Embryonic facial prominence (tissue), 1 donor: ENCODE results near the gene MYOD1.

Experiments used
- DNase-seq: peaks from one replicate; pipeline ENCODE4 v3.0.0-alpha.2; 2016; ENCODE audit errors: extremely low spot score

Gene MYOD1

DNA sequence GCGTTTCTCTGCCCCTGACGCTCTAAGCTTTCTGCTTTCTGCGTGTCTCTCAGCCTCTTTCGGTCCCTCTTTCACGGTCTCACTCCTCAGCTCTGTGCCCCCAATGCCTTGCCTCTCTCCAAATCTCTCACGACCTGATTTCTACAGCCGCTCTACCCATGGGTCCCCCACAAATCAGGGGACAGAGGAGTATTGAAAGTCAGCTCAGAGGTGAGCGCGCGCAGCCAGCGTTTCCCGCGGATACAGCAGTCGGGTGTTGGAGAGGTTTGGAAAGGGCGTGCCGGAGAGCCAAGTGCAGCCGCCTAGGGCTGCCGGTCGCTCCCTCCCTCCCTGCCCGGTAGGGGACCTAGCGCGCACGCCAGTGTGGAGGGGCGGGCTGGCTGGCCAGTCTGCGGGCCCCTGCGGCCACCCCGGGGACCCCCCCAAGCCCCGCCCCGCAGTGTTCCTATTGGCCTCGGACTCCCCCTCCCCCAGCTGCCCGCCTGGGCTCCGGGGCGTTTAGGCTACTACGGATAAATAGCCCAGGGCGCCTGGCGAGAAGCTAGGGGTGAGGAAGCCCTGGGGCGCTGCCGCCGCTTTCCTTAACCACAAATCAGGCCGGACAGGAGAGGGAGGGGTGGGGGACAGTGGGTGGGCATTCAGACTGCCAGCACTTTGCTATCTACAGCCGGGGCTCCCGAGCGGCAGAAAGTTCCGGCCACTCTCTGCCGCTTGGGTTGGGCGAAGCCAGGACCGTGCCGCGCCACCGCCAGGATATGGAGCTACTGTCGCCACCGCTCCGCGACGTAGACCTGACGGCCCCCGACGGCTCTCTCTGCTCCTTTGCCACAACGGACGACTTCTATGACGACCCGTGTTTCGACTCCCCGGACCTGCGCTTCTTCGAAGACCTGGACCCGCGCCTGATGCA lies at the start of gene MYOD1:
Gene MYOD1 (plus strand): TSS at position 544 of the 910 bp plus-strand sequence. CDS start 212 bp downstream, at position 756.
- DNase-seq: no peak

DNA sequence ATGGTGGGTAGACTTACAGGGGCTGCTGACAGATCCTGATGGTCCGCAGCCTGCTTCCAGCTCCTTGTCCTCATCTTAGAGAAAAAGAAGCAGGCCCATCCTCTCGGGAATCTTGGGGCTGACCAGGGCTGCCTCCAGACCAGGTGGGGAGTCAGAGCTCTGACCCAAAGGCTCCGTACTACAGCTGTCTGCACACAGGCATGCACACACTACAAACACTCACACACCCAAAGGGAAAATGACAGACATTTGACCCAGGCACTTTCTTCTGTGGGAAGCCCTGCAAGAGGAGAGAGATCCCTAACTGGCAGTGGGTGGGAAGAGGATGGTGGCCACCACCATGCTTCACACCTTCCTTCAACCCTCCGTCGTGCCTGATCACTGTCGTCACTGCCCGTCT lies 46.9 kb upstream of the MYOD1 start:
- no peak for DNase-seq

DNA sequence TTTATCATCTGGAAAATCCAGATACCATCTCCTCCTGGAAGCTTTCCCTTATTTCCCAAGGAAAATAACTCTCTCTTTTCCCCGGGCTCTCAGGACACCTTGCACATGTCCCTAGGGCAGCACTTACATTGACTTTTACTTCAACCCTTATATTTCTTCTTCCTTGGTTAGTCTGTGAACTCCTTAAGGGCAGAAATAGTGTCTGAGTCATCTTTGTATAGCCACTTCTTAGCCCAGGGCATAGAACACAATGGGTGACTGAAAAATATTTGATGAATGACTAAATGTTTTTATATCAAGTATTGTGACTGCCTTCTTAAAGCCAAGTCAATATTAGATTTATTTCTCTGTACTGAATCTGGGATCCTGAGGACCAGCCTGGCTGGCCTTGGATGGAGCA lies 45.4 kb upstream of the MYOD1 start:
- DNase-seq: no peak

DNA sequence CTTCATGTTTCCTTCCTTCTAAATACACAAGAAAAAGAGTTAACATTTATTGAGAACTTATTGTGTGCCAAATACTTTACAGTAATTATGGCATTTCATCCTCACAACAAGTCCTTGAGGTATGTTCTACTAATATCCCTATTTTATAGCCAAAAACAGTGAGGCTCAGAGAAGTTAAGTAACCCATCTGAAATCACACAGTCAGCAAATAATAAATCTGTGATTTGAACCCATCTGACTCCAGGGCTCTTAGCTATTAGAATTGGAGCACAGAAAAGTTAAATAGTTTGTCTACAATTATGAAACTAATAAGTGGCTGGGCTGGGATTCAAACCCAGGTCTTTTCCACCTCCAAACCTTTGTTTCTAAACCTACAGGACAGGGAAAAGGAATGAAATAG lies 36.5 kb upstream of the MYOD1 start:
- DNase-seq: no peak

DNA sequence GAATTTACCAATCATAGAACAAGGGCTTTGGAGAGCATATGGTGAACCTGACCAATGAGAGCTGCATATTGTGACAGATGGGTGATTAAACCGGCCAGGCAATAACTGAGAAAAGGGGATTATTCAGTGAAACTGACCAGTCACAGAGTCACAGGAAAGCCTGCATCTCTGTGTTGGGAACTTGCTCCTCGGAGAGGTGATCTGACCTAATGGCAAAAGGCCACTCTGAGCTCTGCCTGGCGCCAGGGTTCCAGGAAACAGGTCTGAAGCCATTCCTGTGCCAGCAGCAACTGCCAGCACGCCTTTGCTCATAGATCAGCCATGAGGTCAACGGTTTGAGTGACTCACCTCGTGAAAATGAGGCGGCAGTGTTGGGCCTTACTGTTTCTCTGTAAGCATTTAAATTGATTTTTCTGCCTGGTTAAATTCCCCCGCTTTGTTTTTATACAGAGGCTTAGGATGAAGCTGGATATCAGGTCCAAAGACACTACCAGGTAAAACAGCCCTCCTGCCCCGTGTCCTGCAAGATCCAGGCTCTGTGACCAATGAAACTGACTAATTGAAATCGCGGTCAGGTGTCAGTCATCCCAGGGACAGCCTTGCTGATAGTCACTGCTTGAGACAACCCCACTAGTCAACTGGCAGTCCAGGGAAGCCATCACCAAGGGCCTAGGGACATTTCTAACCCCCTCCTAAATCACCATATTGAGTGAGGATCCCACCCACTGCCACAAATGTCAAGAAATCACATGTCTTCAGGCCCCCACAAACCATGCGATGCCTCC lies 35.8 kb upstream of the MYOD1 start:
- DNase-seq: no peak

DNA sequence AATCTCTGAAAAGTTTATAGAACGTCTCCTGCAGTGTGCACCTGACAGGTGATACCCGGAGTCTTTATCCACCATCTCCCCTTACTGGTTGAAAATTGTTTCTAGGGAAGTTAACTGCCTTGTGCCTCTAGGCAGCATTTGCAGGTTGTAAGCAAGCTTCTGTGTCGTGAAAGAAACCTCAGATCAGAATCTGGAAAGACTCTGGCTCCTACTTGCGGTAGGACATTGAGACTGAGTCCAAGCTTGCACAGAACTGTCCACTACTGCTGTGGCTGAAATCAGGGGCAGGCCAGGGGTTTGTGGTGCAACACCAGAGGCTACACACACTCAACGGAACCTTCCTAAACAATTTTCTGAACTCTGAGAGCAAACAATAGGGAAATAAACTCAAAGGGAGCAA lies 34.8 kb upstream of the MYOD1 start:
- DNase-seq: no peak

DNA sequence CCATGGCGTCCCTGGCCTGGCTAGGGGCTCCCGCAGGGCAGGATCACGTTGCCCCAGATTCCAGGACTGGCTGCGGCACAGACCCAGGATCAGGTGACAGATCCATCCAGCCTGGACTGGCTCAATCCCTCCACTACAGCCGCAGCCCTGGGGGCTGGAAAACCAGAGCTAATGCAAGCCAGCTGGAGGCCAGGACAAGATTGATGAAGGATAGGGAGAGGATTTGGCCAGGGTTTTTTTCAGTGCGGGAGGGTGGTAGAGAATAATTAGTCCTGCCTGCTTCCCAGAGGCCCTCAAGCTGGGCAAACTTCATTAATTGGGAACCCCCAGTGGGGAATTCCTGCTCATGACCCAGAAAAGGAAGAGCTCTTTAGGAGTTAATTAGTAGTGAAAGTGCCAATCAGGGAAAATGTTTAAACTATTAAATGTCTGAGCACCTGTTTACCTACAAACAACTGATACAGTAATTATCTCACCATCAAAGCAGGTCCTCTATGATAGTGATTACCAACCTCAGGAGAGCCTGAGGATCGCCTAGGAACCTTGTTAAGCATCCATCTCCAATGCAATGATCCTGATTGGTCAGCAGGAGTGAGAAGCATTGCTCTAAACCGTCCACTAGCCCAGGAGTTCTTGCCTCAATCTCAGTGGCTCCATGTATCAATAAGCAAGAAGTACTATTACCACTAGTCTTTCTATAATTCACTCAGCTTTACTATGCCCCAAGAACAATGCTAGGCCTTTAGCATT lies 33.0 kb upstream of the MYOD1 start:
- no peak for DNase-seq

DNA sequence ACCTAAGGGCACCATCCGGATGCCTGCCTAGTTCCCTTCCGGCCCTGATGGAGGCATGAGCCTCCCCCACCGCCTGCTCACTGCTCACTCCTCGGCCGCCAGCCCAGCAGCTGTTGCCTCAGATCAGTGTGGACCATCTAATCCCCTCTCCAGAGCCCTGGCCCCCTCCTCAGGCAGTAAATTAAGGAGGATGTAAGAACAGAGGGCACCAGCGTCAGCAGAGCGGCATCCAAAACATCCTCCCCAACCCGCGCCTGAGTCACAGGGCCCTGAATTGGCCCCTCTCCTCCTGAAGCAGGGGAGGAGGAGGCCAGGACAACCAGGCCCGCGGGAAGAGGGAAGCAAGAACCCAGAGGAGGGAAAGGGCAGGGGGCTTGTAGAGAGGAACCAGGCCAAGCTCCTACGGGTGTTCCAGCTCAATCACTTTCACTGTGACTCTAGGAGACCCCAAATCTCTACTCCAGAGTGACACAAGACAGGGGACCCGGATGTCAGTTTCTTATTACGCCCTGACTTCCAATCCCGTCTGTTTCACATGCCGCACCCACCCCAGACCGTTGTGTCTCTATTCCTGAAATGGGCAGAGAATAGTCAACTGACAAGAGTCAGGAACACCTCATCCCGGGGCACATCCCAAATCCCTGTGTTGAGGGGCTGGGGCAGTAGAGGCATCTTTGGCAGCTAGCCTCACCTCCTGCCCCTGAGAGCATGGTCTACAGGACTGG lies 31.3 kb upstream of the MYOD1 start:
- no peak for DNase-seq

DNA sequence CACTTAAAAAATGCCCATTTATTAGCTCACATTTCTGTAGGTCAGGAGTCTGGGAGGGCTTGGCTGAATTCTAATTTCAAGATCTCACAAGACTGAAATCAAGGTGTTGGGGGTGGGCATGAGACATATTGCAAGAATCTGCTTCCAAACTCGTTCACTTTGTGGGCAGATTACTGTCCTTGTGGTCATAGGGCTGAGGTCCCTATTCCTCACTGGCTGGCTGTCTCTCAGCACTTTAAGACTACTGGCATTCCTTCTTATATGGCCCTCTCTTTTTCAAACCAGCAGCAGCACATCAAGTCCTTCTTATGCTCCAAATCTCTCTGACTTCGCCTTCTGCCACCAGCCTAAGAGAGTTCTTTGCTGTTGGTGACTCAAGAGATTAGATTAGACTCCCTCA lies 27.8 kb upstream of the MYOD1 start:
- no peak for DNase-seq

DNA sequence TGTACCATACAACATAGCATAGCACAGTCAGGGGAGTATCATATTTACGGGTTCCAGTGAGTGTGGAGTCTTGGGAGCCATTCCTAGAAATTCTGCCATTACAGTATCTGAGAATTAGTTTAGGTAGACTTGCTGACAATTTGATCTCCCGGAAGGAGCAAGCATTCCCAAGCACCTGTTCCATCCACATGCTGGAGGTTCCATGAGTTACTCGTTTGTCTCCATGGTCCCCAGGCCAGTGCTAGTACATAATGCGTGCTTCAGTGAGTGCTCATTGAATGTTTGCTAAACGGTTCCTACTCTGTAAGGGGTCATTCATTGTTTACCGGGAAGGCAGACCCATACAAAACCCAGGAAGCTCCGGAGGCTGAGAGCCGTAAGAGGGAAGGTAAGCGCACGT lies 27.4 kb upstream of the MYOD1 start:
- no peak for DNase-seq

DNA sequence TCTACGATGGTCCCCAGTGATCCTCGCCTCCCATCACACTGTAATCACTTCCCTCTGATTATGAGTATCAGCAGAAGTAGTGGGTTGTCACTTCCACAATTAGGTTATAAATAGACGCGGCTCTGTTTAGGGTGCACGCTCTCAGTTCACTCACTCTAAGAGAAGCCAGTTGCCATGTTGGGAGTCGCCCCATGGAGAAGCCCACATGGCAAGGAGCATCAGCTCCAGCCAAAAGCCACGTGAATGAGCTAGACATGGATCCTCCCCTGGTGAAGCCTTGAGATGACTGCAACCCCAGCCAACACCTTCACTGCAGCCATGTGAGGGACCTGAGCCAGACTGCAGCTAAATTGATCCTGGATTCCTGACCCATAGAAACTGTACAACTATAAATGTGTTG lies 26.4 kb upstream of the MYOD1 start:
- no peak for DNase-seq

DNA sequence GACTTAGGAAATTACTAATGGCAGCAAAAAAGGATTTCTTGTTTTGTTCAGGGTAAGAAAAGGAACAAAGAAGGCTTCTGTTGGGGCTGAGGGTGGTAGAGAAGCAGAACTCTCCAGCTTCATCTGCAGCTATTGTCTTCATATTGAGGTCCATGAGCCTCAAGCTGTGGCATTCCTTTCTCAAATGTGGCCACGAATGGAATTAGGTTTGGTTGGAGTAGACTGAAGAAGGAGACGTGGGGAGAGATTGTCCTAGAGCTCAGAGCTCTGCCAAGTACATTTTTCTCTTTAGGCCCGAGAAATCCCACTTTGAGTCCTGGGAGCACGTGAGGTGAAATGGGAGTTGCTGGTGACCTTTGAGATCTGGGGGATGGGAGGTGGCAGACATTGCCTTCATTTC lies 25.8 kb upstream of the MYOD1 start:
- no peak for DNase-seq

DNA sequence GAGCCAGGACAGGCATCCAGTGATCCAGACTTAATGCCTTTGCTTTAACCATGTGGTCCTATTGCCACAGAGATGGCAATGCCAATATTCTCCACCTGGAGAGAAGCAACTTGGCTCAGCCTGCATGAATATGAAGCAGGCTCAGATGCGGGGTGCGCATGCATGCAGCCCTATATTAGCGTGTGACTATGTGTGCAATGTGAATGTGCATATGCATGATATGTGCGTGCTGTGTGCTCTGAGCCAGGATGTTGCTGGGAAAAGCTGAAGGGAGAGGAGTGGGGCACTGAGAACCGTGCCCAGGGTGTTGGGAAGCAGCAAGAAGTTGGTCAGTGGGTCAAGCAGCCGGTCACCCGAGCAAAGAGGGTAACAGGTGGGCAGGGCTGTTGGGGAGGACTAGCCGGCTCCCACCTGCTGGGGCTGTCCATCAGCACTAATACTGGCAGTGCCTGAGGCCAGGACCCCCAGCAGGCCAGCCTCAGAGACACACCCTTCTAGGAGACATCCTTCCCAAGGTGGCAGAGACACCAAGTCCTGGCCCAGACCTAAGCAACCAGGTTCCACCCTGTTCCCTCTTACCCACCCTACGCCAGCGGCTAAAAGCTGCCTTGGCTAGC lies 24.8 kb upstream of the MYOD1 start:
- no peak for DNase-seq

DNA sequence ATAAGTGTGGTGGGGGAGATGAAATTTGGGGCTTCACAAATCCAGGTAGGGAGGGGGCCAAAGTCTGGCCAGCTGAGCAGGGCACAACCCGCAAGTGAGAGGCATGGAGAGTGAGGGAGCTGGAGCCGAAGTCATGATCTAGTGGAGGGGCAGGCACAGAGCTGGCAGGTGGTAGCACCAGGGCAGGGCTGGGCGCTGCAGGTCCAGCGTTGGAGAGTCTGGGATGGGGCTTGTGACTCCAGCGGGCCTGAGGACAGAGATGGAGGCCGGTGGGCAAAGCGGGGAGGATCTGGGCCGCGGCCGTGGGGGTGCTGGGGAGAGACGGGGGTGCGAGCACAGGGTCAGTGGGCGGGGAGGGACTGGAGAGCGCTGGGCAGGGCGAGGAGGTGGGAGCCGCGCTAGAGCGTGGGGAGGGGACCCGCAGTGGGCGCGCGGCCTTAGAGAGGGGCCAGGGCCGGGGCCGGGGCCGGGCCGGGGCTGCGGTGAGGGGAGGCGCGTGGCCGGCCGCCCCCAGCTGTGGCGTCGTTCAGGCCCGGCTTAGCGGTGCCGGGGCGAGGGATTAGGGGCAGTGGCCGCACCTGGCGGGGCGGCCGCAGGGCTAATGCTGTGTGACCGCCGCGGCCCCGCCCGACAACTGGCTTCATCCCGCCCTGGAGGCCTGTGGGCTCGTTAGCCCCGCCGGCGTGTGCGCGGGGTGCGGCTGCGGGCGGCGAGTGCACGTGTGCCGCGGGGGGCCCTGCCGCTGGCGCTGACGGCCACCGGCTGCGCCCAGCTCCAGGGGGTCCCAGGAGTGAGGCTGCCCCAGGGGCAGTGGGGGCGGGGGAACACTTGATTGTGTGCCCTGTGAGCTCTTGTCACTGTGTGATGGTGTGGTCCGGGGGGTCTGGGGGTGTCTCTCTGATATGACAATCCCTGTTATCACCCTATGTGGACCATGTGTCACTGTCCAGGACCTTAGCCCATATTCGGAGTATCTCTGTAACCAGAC lies 23.6 kb upstream of the MYOD1 start:
- no peak for DNase-seq

DNA sequence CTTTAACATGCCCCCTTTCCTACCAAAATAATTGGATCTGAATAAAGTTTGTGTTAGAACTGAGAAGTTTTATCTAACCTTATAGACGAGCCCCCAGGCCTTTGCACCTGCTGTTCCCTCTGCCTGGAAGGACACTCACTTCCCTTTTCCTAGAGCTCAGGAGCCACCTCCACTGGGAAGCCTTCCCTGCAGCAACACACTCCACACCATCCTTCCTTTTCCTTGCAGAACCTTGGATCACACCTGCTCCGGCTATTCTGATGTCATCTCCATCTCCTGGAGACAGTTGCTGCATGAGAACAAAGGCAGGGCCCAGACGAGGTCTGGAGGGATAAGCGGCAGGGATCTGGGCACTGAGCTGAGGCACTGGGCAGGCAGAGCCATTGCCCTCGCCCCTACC lies 22.6 kb upstream of the MYOD1 start:
- no peak for DNase-seq

DNA sequence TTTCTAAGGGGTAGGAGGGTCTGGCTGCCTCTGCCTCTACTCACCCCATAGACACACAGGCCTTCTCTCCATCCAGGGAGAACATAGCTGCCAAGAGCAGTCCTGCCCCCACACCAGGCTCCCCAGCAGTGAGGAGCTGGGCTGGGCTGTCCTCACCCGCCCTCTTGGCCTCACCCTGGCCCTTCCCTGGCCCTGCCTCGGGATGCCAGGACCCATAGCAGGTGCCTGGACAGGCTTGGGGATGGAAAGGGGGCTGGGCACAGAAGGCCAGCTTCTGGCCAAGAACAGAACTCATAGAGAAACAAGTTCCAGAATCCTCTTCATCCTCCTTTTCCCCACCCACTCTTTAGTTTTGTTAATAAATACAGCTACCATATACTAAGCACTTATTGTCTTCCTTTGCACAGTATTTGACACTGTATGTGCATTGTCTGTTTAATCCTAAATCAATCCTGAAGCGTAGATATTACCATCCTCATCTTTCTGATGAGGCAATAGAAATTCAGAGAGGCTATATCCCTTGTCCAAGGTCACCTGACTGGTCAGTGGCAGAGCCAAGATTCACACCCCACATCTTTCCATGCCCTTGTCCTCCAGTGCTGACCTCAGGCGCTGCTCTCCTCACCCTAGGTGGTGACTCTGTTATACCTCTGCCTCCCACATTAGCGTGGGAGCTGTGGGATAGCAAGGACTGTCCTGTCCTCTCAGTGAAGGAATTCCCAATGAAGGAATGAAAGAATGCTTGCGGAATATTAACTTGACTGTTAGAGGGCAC lies 22.0 kb upstream of the MYOD1 start:
- no peak for DNase-seq

DNA sequence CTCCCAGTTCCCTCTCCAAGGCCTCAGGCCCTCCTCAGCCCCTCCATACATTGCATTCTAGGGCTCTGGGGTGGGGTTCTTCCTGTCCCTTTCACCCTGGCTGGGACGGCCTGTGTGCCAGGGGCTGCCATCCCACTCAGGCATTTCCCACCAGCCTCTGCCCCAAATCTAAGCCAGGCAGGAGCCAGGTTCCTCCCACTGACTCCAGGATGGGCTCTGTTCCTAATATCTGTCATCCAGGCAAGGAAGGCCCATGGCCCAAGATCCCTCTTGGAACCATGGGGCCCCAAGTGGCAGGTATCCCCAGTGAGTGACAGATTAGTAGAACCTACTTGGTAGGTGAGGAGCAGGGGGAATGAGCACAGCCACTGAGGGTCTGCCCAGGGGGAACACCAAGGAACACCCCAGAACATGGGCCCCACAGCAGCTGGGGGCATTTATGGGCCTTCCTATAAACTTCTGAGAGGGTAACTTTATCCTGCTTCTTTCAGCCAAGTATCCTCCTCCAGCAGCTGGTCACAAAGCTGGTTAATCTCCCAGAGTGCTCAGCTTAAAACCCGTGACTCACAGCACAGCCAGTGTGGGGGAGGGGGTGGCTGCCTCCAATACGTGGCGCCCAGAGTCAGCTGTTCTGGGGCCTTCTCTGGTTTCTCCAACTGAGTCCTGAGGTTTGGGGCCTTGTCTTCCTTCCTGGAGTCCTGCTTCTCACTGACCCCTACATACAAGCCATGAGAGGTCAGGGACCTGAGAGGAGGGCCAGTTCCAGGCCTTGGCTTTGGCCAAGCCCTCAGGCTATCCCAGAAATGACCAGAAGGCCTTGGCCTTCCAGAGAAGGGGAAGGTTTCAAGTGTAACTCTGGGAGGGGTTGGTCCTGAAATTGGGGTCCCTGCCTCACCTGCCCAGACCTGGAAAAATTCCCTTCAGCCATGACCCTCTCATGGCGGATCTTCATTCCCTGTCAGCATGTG lies 19.9 kb upstream of the MYOD1 start:
- no peak for DNase-seq

DNA sequence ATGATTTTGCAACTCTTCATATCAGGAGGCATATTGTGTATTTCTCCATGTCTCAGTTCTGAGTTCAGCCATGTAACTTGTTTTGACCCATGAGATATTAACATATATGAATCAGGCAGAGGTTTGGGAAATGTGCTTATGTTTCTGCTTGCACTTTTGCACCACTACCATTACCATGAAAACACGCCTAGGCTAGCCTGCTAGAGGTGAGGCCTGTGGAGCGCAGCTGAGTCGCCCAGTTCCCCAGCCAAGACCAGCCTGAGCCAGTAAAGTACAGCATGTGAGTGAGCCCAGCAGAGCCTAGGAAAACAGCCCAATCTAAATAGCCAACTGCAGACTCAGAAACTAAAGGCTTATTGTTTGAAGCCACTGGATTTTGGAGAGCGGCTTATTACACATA lies 18.4 kb upstream of the MYOD1 start:
- DNase-seq: no peak
